ENCODE measurements around the gene PSMA3. TPM values are rescaled to one million over a fixed set of nuclear protein-coding genes. Genes with fewer than 3 reads are reported as not detected.

PSMA3 gene
- total RNA-seq, 1 donor = 76.7 TPM

DNA sequence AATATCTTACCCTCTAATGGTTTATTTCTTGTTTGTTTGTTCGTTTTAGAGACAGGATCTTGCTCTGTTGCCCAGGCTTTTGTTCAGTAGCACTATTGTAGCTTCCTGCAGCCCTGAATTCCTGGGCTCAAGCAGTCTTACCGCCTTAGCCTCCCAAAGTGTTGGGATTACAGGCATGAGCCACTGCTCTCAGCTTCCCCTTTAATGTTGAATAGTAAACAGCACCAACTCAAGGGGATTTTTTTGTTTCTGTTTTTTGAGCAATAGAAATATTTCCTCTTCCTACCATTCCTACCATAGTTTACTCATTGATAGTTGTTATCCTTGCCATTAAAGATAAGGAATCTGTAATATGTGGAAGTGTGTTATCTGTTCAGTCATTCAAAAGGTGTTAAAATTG lies 64.4 kb downstream of the PSMA3 start:
- Histone ChIP-seq H3K4me1 (ENCODE audit: insufficient read depth, low read length) (no peaks in the 10 kb centered on the region), H2AFZ (ENCODE audit: low read length) (no peak overlapping the region), H3K36me3 (ENCODE audit: insufficient read depth, low read length) (peaks cover 18% of the 10 kb centered on the region), H3K27ac (ENCODE audit: low read depth, low read length) (no peak overlapping the region), H3K4me2 (ENCODE audit: insufficient read depth, low read length) (no peak overlapping the region), H3K79me2 (ENCODE audit: insufficient read depth, low read length) (peaks cover 6% of the 10 kb centered on the region), H3K9me3 (ENCODE audit: low read depth, low read length) (no peaks in the 10 kb centered on the region), H3K27me3 (ENCODE audit: insufficient read depth, low read length) (no peaks in the 10 kb centered on the region), H4K20me1 (ENCODE audit: insufficient read depth, low read length) (no peaks in the 10 kb centered on the region), H3K4me3 (ENCODE audit: insufficient read depth, low read length) (no peak overlapping the region)
- TF ChIP-seq, protein P1, sequence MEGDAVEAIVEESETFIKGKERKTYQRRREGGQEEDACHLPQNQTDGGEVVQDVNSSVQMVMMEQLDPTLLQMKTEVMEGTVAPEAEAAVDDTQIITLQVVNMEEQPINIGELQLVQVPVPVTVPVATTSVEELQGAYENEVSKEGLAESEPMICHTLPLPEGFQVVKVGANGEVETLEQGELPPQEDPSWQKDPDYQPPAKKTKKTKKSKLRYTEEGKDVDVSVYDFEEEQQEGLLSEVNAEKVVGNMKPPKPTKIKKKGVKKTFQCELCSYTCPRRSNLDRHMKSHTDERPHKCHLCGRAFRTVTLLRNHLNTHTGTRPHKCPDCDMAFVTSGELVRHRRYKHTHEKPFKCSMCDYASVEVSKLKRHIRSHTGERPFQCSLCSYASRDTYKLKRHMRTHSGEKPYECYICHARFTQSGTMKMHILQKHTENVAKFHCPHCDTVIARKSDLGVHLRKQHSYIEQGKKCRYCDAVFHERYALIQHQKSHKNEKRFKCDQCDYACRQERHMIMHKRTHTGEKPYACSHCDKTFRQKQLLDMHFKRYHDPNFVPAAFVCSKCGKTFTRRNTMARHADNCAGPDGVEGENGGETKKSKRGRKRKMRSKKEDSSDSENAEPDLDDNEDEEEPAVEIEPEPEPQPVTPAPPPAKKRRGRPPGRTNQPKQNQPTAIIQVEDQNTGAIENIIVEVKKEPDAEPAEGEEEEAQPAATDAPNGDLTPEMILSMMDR (IDR thresholded peaks at IDR 0.05; ENCODE audit: extremely low read depth, low read depth, low read length) = no peak
- no peak for DNase-seq (ENCODE audit: insufficient read length, low spot score, missing footprints)

DNA sequence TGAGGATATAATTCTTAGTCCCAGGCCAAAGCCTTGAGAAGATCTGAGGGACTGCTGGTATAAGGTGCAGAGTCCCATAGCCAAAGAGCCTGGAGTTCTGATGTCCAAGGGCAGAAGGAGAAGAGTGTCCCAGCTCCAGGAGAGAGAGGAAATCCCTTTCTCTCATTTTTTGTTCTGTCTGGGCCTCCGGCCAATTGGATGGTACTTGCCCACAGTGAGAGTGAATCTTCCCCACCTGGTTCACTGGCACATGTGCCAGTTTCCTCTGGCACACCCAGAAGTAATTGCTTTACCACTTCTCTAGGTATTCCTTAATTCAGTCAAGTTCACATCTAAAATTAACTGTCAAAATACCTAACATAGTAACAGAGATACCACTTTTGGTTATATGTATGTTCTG lies 69.1 kb downstream of the PSMA3 start:
- peaks cover 6% of the 10 kb centered on the region for H3K36me3 ChIP-seq (ENCODE audit: insufficient read depth, low read length)
- no peak overlapping the region for H2AFZ ChIP-seq (ENCODE audit: low read length)
- no peaks in the 10 kb centered on the region for H3K79me2 ChIP-seq (ENCODE audit: insufficient read depth, low read length)
- H3K4me2 ChIP-seq (ENCODE audit: insufficient read depth, low read length) = no peak overlapping the region
- TF ChIP-seq, protein P1 (IDR thresholded peaks at IDR 0.05; ENCODE audit: extremely low read depth, low read depth, low read length) = no peak
- no peaks in the 10 kb centered on the region for H3K9me3 ChIP-seq (ENCODE audit: low read depth, low read length)
- H3K27ac ChIP-seq (ENCODE audit: low read depth, low read length) = no peak overlapping the region
- DNase-seq (ENCODE audit: insufficient read length, low spot score, missing footprints) = no peak
- H3K27me3 ChIP-seq (ENCODE audit: insufficient read depth, low read length) = no peaks in the 10 kb centered on the region
- H3K4me3 ChIP-seq (ENCODE audit: insufficient read depth, low read length) = no peak overlapping the region
- H3K4me1 ChIP-seq (ENCODE audit: insufficient read depth, low read length) = no peaks in the 10 kb centered on the region
- peaks cover 2% of the 10 kb centered on the region for H4K20me1 ChIP-seq (ENCODE audit: insufficient read depth, low read length)

DNA sequence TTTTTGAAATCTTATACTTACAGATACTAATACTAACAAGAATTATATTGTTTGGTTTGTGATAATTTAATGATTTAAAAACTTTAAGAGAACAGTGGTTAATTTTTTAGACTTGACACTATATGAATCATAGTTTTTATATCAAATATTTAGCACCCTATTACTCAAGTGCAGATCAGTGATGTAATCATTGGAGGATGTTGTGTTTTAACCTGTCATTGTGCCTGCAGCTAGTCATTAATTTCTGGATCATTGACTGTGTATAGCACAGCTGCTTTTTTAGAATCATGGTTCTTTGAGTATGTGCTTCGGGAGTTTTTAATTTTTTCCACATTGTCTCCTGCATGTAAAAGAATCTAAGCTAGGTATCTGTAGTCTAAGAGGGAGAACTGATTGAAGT lies 71.0 kb downstream of the PSMA3 start:
- no peaks in the 10 kb centered on the region for H3K9me3 ChIP-seq (ENCODE audit: low read depth, low read length)
- no peak overlapping the region for H3K4me2 ChIP-seq (ENCODE audit: insufficient read depth, low read length)
- no peaks in the 10 kb centered on the region for H3K4me1 ChIP-seq (ENCODE audit: insufficient read depth, low read length)
- TF ChIP-seq, protein P1 (IDR thresholded peaks at IDR 0.05; ENCODE audit: extremely low read depth, low read depth, low read length) = no peak
- H3K27me3 ChIP-seq (ENCODE audit: insufficient read depth, low read length) = no peaks in the 10 kb centered on the region
- no peak overlapping the region for H3K27ac ChIP-seq (ENCODE audit: low read depth, low read length)
- DNase-seq (ENCODE audit: insufficient read length, low spot score, missing footprints) = peak; percentile 74
- H3K79me2 ChIP-seq (ENCODE audit: insufficient read depth, low read length) = no peaks in the 10 kb centered on the region
- H2AFZ ChIP-seq (ENCODE audit: low read length) = no peak overlapping the region
- peaks cover 12% of the 10 kb centered on the region for H3K36me3 ChIP-seq (ENCODE audit: insufficient read depth, low read length)
- H4K20me1 ChIP-seq (ENCODE audit: insufficient read depth, low read length) = peaks cover 2% of the 10 kb centered on the region
- no peak overlapping the region for H3K4me3 ChIP-seq (ENCODE audit: insufficient read depth, low read length)

Small RNA genes lying within 50 kb of the gene (small RNA-seq; reads per million reads assigned to genes)
- gene RNU6-341P = not detected

Other genes starting within 250 kb of the PSMA3 start
- gene ARMH4, start 92.6 kb upstream of the PSMA3 start, total RNA-seq = 10.9 and 14.1 TPM in 2 replicates
- gene ACTR10, start 44.7 kb upstream of the PSMA3 start, total RNA-seq = 63.0 and 71.9 TPM in 2 replicates
- 14.4 and 14.5 TPM in 2 replicates for gene ARID4A, start 53.7 kb downstream of the PSMA3 start, total RNA-seq
- not detected in 2 replicates for gene TOMM20L, start 151.1 kb downstream of the PSMA3 start, total RNA-seq
- gene TIMM9, start 182.7 kb downstream of the PSMA3 start, total RNA-seq = 18.1 and 24.2 TPM in 2 replicates
- gene KIAA0586, start 182.9 kb downstream of the PSMA3 start, total RNA-seq = 17.7 and 19.7 TPM in 2 replicates

Data from osteoblast (primary cell).